Skeletal muscle tissue (tissue), 4 donors: ENCODE data around the gene ZBTB32. TPM values are rescaled to one million over a fixed set of nuclear protein-coding genes. Genes with fewer than 3 reads are reported as not detected.

Experiments
- H3K27ac ChIP-seq: one replicate; pipeline ENCODE4 v1.7.0; 2013; ENCODE audit warnings: mild to moderate bottlenecking, low read depth, low read length, inconsistent platforms
- H3K27me3 ChIP-seq, 3 donors: one replicate each; pipeline ENCODE4 v1.7.0; 2013; ENCODE audit warnings: low read length in 3 of 3; ENCODE audit not compliant: control insufficient read depth in 3 of 3, insufficient read depth in 3 of 3
- H3K36me3 ChIP-seq, 3 donors: one replicate each; pipeline ENCODE4 v1.7.0; 2013; ENCODE audit warnings: low read length in 3 of 3; ENCODE audit not compliant: control insufficient read depth in 3 of 3, insufficient read depth in 3 of 3
- H3K4me1 ChIP-seq, 3 donors: one replicate each; pipeline ENCODE4 v1.7.0; 2013; ENCODE audit warnings: low read length in 3 of 3, mild to moderate bottlenecking in 3 of 3; ENCODE audit not compliant: control insufficient read depth in 3 of 3, insufficient read depth in 3 of 3
- H3K4me3 ChIP-seq, 3 donors: one replicate each; pipeline ENCODE4 v1.7.0; 2013; ENCODE audit warnings: low read length in 3 of 3
- H3K9ac ChIP-seq, 3 donors: one replicate each; pipeline ENCODE4 v1.7.0; 2013; ENCODE audit warnings: low read length in 3 of 3, mild to moderate bottlenecking in 3 of 3, moderate library complexity in 2 of 3, low read depth in 1 of 3
- H3K9me3 ChIP-seq, 3 donors: one replicate each; pipeline ENCODE4 v1.7.0; 2013; ENCODE audit warnings: low read length in 3 of 3; ENCODE audit not compliant: control insufficient read depth in 3 of 3
- total RNA-seq: library from RNA; depleted of rRNA; stranded (reverse); fragments of >200 nt; gene quantifications from one replicate; pipeline ENCODE4 v1.2.3, GENCODE V29; 2014
- donor health status: Osteomylitis.

Gene ZBTB32
- total RNA-seq, 1 donor from 2014 or later = not detected

GRCh38 chr19:35727956-35728706 lies 23.8 kb downstream of the ZBTB32 start:
- peaks cover 87 to 93% (median 91%) of the 10 kb centered on the region in 3 donors for H3K36me3 ChIP-seq
- no peak overlapping the region for H3K4me3 ChIP-seq

GRCh38 chr19:35729021-35729420 lies 24.7 kb downstream of the ZBTB32 start:
- no peaks in the 10 kb centered on the region for H3K27me3 ChIP-seq
- no peak overlapping the region for H3K4me3 ChIP-seq
- H3K9me3 ChIP-seq = no peaks in the 10 kb centered on the region
- no peaks in the 10 kb centered on the region for H3K4me1 ChIP-seq
- H3K9ac ChIP-seq = no peak overlapping the region
- peaks cover 85 to 91% (median 88%) of the 10 kb centered on the region in 3 donors for H3K36me3 ChIP-seq
- no peak overlapping the region for H3K27ac ChIP-seq

More at GRCh38 chr19:35727956-35728706, 23.8 kb downstream of the ZBTB32 start:
- no peak overlapping the region for H3K9ac ChIP-seq
- no peaks in the 10 kb centered on the region for H3K9me3 ChIP-seq
- no peaks in the 10 kb centered on the region for H3K27me3 ChIP-seq
- H3K4me1 ChIP-seq = no peaks in the 10 kb centered on the region
- H3K27ac ChIP-seq = no peak overlapping the region

GRCh38 chr19:35729763-35730162 lies 25.4 kb downstream of the ZBTB32 start:
- no peaks in the 10 kb centered on the region for H3K27me3 ChIP-seq
- H3K36me3 ChIP-seq = peaks cover 85 to 90% (median 89%) of the 10 kb centered on the region in 3 donors
- H3K9me3 ChIP-seq = no peaks in the 10 kb centered on the region
- no peak overlapping the region for H3K4me3 ChIP-seq
- H3K9ac ChIP-seq = no peak overlapping the region
- no peaks in the 10 kb centered on the region for H3K4me1 ChIP-seq
- no peak overlapping the region for H3K27ac ChIP-seq

GRCh38 chr19:35730326-35730725 lies 26.0 kb downstream of the ZBTB32 start:
- Histone ChIP-seq H3K4me1 (no peaks in the 10 kb centered on the region), H3K36me3 (peaks cover 83 to 90% (median 89%) of the 10 kb centered on the region in 3 donors), H3K27me3 (no peaks in the 10 kb centered on the region), H3K9ac (no peak overlapping the region), H3K4me3 (no peak overlapping the region), H3K9me3 (no peaks in the 10 kb centered on the region), H3K27ac (no peak overlapping the region)

GRCh38 chr19:35731353-35731752 lies 27.0 kb downstream of the ZBTB32 start:
- no peak overlapping the region for H3K4me3 ChIP-seq
- no peaks in the 10 kb centered on the region for H3K27me3 ChIP-seq
- peaks cover 78 to 85% (median 83%) of the 10 kb centered on the region in 3 donors for H3K36me3 ChIP-seq
- H3K9ac ChIP-seq = no peak overlapping the region
- no peaks in the 10 kb centered on the region for H3K9me3 ChIP-seq
- no peaks in the 10 kb centered on the region for H3K4me1 ChIP-seq
- H3K27ac ChIP-seq = no peak overlapping the region

- Histone ChIP-seq H3K9me3 (no peaks in the 10 kb centered on the region), H3K27me3 (no peaks in the 10 kb centered on the region), H3K36me3 (peaks cover 79 to 86% (median 85%) of the 10 kb centered on the region in 3 donors), H3K4me1 (no peaks in the 10 kb centered on the region), H3K27ac (no peak overlapping the region), H3K4me3 (no peak overlapping the region), H3K9ac (no peak overlapping the region)
Measured at GRCh38 chr19:35731779-35732405, 27.5 kb downstream of the ZBTB32 start.

GRCh38 chr19:35732540-35733179 lies 28.3 kb downstream of the ZBTB32 start:
- Histone ChIP-seq H3K9ac (no peak overlapping the region), H3K4me1 (no peaks in the 10 kb centered on the region), H3K36me3 (peaks cover 78 to 86% (median 85%) of the 10 kb centered on the region in 3 donors), H3K27ac (no peak overlapping the region), H3K9me3 (no peaks in the 10 kb centered on the region), H3K27me3 (no peaks in the 10 kb centered on the region), H3K4me3 (no peak overlapping the region)

GRCh38 chr19:35733180-35734125 lies 29.1 kb downstream of the ZBTB32 start:
- H3K9ac ChIP-seq = no peak overlapping the region
- H3K27me3 ChIP-seq = no peaks in the 10 kb centered on the region
- H3K4me1 ChIP-seq = no peaks in the 10 kb centered on the region
- peaks cover 78 to 86% (median 85%) of the 10 kb centered on the region in 3 donors for H3K36me3 ChIP-seq
- no peak overlapping the region for H3K27ac ChIP-seq
- no peak overlapping the region for H3K4me3 ChIP-seq
- H3K9me3 ChIP-seq = no peaks in the 10 kb centered on the region

- no peak overlapping the region for H3K4me3 ChIP-seq
- H3K9ac ChIP-seq = peak overlapping the region in 1 of 3 donors; percentile 16
- H3K27ac ChIP-seq = no peak overlapping the region
- no peaks in the 10 kb centered on the region for H3K9me3 ChIP-seq
- peaks cover 0 to 4% (median 0%) of the 10 kb centered on the region in 3 donors for H3K4me1 ChIP-seq
- peaks cover 75 to 84% (median 82%) of the 10 kb centered on the region in 3 donors for H3K36me3 ChIP-seq
- no peaks in the 10 kb centered on the region for H3K27me3 ChIP-seq
Measured at GRCh38 chr19:35734273-35734672, 29.9 kb downstream of the ZBTB32 start.
